ENCODE data around the gene ZNF438.

The ZNF438 gene

DNA sequence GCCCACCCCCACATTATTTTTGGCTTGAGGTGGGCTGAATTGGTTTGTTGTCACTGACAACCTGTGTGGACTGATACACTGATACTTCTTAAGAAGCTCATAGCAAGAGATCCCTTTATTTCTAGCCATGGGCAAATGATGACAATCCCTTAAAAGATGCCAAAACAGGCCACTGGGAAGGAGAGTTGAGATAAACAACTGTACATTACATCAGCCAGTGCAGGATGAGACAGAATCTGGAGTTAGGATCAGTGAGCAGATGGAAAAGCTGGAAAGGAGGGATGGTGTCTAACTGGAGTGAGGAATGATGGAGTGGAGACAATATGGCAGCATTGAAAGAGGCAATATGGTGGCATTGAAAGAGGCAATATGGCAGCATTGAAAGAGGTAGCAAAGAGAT lies 206.2 kb downstream of the ZNF438 start:
- TF ChIP-seq POLR2AphosphoS5 (IDR thresholded peaks at IDR 0.05; ENCODE audit: low read depth), result no peak
- TF ChIP-seq GABPA (IDR thresholded peaks at IDR 0.05; ENCODE audit: low read depth), result no peak
- no peak for TF ChIP-seq SPI1 (IDR thresholded peaks at IDR 0.05; ENCODE audit: borderline replicate concordance, low read depth)
- TF ChIP-seq, protein P1, sequence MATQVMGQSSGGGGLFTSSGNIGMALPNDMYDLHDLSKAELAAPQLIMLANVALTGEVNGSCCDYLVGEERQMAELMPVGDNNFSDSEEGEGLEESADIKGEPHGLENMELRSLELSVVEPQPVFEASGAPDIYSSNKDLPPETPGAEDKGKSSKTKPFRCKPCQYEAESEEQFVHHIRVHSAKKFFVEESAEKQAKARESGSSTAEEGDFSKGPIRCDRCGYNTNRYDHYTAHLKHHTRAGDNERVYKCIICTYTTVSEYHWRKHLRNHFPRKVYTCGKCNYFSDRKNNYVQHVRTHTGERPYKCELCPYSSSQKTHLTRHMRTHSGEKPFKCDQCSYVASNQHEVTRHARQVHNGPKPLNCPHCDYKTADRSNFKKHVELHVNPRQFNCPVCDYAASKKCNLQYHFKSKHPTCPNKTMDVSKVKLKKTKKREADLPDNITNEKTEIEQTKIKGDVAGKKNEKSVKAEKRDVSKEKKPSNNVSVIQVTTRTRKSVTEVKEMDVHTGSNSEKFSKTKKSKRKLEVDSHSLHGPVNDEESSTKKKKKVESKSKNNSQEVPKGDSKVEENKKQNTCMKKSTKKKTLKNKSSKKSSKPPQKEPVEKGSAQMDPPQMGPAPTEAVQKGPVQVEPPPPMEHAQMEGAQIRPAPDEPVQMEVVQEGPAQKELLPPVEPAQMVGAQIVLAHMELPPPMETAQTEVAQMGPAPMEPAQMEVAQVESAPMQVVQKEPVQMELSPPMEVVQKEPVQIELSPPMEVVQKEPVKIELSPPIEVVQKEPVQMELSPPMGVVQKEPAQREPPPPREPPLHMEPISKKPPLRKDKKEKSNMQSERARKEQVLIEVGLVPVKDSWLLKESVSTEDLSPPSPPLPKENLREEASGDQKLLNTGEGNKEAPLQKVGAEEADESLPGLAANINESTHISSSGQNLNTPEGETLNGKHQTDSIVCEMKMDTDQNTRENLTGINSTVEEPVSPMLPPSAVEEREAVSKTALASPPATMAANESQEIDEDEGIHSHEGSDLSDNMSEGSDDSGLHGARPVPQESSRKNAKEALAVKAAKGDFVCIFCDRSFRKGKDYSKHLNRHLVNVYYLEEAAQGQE (IDR thresholded peaks at IDR 0.05; ENCODE audit: insufficient replicate concordance, low read depth), result no peak
- TF ChIP-seq, protein P2, sequence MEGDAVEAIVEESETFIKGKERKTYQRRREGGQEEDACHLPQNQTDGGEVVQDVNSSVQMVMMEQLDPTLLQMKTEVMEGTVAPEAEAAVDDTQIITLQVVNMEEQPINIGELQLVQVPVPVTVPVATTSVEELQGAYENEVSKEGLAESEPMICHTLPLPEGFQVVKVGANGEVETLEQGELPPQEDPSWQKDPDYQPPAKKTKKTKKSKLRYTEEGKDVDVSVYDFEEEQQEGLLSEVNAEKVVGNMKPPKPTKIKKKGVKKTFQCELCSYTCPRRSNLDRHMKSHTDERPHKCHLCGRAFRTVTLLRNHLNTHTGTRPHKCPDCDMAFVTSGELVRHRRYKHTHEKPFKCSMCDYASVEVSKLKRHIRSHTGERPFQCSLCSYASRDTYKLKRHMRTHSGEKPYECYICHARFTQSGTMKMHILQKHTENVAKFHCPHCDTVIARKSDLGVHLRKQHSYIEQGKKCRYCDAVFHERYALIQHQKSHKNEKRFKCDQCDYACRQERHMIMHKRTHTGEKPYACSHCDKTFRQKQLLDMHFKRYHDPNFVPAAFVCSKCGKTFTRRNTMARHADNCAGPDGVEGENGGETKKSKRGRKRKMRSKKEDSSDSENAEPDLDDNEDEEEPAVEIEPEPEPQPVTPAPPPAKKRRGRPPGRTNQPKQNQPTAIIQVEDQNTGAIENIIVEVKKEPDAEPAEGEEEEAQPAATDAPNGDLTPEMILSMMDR (IDR thresholded peaks at IDR 0.05; ENCODE audit: insufficient read depth, low read length), result no peak
- no peak for DNase-seq (ENCODE audit: low read depth in 1 of 2, low spot score in 1 of 2)
- no peaks in the 10 kb centered on the region for H3K27me3 ChIP-seq (ENCODE audit: insufficient read depth, poor library complexity, severe bottlenecking)
- H3K27ac ChIP-seq (replicated peaks), result no peak overlapping the region
- no peak overlapping the region for H3K4me3 ChIP-seq (replicated peaks; ENCODE audit: insufficient read depth, low read length)

DNA sequence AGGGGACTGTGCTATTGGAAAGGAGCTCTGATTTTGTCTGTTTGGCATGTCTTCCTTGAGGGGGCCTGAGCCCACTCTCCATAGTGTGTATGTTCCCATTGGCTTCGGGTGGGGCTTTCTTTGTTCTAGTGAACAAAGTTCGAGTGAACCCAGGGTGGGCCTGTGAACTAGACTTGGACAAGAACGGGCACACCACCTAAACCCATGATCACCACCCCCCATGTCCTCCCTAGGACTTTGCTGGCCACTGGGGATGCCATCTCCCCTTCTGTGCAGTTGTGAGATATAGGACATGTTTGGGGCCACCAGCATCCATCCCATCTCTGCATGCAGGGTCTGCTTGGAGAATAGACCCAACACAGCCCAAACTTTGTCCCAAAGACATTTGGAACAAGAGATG lies 206.6 kb downstream of the ZNF438 start:
- DNase-seq (ENCODE audit: low read depth in 1 of 2, low spot score in 1 of 2), result no peak
- Histone ChIP-seq H3K4me3 (replicated peaks; ENCODE audit: insufficient read depth, low read length) (no peak overlapping the region), H3K27ac (replicated peaks) (no peak overlapping the region), H3K27me3 (ENCODE audit: insufficient read depth, poor library complexity, severe bottlenecking) (no peaks in the 10 kb centered on the region)
- TF ChIP-seq, protein P1 (IDR thresholded peaks at IDR 0.05; ENCODE audit: insufficient replicate concordance, low read depth), result no peak
- TF ChIP-seq GABPA (IDR thresholded peaks at IDR 0.05; ENCODE audit: low read depth), result no peak
- no peak for TF ChIP-seq POLR2AphosphoS5 (IDR thresholded peaks at IDR 0.05; ENCODE audit: low read depth)

DNA sequence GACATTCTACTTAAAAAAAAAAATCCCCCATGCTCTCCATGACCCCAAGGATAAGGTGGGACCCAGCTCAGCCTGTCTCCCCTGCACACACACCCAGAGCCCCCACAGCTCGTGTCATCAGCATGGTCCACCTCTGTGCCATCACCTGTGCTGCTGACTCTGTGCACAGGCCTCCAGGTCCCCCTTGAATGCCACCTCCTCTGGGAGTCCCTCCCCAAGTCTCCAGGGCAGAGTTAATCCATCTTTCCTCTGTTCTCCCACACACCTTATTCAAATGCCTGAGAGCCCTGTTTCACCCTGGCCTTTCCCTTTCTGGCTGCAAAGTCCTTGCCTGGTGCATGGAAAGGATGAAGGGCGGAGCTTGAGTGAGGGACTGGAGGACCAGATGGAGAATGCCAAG lies 208.0 kb downstream of the ZNF438 start:
- no peak for TF ChIP-seq SPI1 (IDR thresholded peaks at IDR 0.05; ENCODE audit: borderline replicate concordance, low read depth)
- TF ChIP-seq GABPA (IDR thresholded peaks at IDR 0.05; ENCODE audit: low read depth), result no peak
- no peak for TF ChIP-seq POLR2AphosphoS5 (IDR thresholded peaks at IDR 0.05; ENCODE audit: low read depth)
- TF ChIP-seq, protein P2 (IDR thresholded peaks at IDR 0.05; ENCODE audit: insufficient read depth, low read length), result no peak
- TF ChIP-seq, protein P1 (IDR thresholded peaks at IDR 0.05; ENCODE audit: insufficient replicate concordance, low read depth), result no peak
- no peak overlapping the region for H3K4me3 ChIP-seq (replicated peaks; ENCODE audit: insufficient read depth, low read length)
- no peak overlapping the region for H3K27ac ChIP-seq (replicated peaks)
- no peaks in the 10 kb centered on the region for H3K27me3 ChIP-seq (ENCODE audit: insufficient read depth, poor library complexity, severe bottlenecking)
- DNase-seq (ENCODE audit: low read depth in 1 of 2, low spot score in 1 of 2), result no peak
